Thyroid gland (tissue), 4 donors: ENCODE data around the gene PRLR.

ENCODE experiments used
- POLR2A ChIP-seq, 2 donors: fragments of 450-650 bp; IDR thresholded peaks; one replicate each; pipeline ENCODE4 v1.6.1; 2017; ENCODE audit warnings: antibody characterized with exemption in 2 of 2, mild to moderate bottlenecking in 2 of 2, moderate library complexity in 1 of 2
- TF ChIP-seq, protein P1 (sequence below), 6 experiments: fragments of 200-600 bp in 3 of 6; fragments of 450-650 bp in 3 of 6; sonication (generic) in 3 of 6; IDR thresholded peaks; one replicate each; pipeline ENCODE4 v1.5.1; 2016 to 2019; ENCODE audit warnings: antibody characterized with exemption in 6 of 6, mild to moderate bottlenecking in 2 of 6, inconsistent platforms in 1 of 6, moderate library complexity in 1 of 6

DNA sequence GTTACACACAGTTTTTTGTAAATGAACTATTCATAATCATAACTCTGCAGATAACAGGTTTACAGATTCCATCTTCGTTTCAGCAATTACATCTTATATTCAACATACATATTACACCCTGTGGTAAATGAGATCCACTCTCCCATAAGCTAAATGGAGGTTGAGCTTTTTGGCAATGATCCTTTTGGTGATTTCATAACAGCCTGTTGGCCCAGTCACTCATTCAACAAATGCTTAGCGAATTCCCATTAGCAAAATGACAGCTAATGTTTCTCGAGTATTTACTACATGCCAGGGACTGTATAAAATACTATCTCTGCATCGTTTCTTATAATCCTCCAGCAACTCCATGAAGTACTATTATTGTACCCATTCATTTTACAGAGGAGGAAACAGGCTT, 157.1 kb downstream of the PRLR start:
- TF ChIP-seq, protein P1, sequence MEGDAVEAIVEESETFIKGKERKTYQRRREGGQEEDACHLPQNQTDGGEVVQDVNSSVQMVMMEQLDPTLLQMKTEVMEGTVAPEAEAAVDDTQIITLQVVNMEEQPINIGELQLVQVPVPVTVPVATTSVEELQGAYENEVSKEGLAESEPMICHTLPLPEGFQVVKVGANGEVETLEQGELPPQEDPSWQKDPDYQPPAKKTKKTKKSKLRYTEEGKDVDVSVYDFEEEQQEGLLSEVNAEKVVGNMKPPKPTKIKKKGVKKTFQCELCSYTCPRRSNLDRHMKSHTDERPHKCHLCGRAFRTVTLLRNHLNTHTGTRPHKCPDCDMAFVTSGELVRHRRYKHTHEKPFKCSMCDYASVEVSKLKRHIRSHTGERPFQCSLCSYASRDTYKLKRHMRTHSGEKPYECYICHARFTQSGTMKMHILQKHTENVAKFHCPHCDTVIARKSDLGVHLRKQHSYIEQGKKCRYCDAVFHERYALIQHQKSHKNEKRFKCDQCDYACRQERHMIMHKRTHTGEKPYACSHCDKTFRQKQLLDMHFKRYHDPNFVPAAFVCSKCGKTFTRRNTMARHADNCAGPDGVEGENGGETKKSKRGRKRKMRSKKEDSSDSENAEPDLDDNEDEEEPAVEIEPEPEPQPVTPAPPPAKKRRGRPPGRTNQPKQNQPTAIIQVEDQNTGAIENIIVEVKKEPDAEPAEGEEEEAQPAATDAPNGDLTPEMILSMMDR (IDR thresholded peaks at IDR 0.05): no peak
- no peak for TF ChIP-seq POLR2A (IDR thresholded peaks at IDR 0.05)
